HEK293 (cell line): ENCODE data around the gene SELENOF.
A peak's percentile ranks its signal among the peaks of the same experiment; 100 is the strongest.

Experiments
- OVOL3 ChIP-seq: fragments of 450-650 bp; formaldehyde crosslinking; IDR thresholded peaks from 2 replicates; pipeline ENCODE4 v1.5.1; 2016; ENCODE audit warnings: missing biosample characterization, missing genetic modification characterization
- TRIM28 ChIP-seq: IDR thresholded peaks from 2 replicates; pipeline ENCODE4 v1.6.1; 2011; ENCODE audit warnings: low read length, control low read depth, borderline replicate concordance
- ZBTB21 ChIP-seq: fragments of 450-650 bp; formaldehyde crosslinking; IDR thresholded peaks from 2 replicates; pipeline ENCODE4 v1.5.1; 2017; ENCODE audit warnings: missing biosample characterization, missing genetic modification characterization
- ZBTB48 ChIP-seq: fragments of 450-650 bp; formaldehyde crosslinking; IDR thresholded peaks from 2 replicates; pipeline ENCODE4 v1.5.1; 2016; ENCODE audit warnings: missing biosample characterization, missing genetic modification characterization
- ZEB2 ChIP-seq: fragments of 450-650 bp; formaldehyde crosslinking; IDR thresholded peaks from 2 replicates; pipeline ENCODE4 v1.5.1; 2016; ENCODE audit warnings: missing biosample characterization, missing genetic modification characterization
- ZIC2 ChIP-seq: fragments of 450-650 bp; formaldehyde crosslinking; IDR thresholded peaks from 2 replicates; pipeline ENCODE4 v1.5.1; 2016; ENCODE audit warnings: missing biosample characterization, missing genetic modification characterization
- ZNF112 ChIP-seq: fragments of 450-650 bp; formaldehyde crosslinking; IDR thresholded peaks from 2 replicates; pipeline ENCODE4 v1.5.0; 2017; ENCODE audit warnings: missing biosample characterization, missing genetic modification characterization
- ZNF2 ChIP-seq: fragments of 450-650 bp; formaldehyde crosslinking; IDR thresholded peaks from 2 replicates; pipeline ENCODE4 v1.5.1; 2016; ENCODE audit warnings: missing biosample characterization, missing genetic modification characterization
- ZNF311 ChIP-seq: fragments of 450-650 bp; formaldehyde crosslinking; IDR thresholded peaks from 2 replicates; pipeline ENCODE4 v1.5.1; 2017; ENCODE audit warnings: missing biosample characterization, missing genetic modification characterization, borderline replicate concordance
- ZNF394 ChIP-seq: fragments of 450-650 bp; formaldehyde crosslinking; IDR thresholded peaks from 2 replicates; pipeline ENCODE4 v1.5.1; 2016; ENCODE audit warnings: missing biosample characterization, missing genetic modification characterization, mild to moderate bottlenecking, moderate library complexity, borderline replicate concordance
- ZNF501 ChIP-seq: fragments of 450-650 bp; formaldehyde crosslinking; IDR thresholded peaks from 2 replicates; pipeline ENCODE4 v1.5.1; 2016; ENCODE audit warnings: missing biosample characterization, missing genetic modification characterization
- ZNF610 ChIP-seq: fragments of 450-650 bp; formaldehyde crosslinking; IDR thresholded peaks from 2 replicates; pipeline ENCODE4 v1.5.1; 2016; ENCODE audit warnings: missing biosample characterization, missing genetic modification characterization, borderline replicate concordance
- ZNF624 ChIP-seq: fragments of 450-650 bp; formaldehyde crosslinking; IDR thresholded peaks from 2 replicates; pipeline ENCODE4 v1.5.1; 2017; ENCODE audit warnings: missing biosample characterization, missing genetic modification characterization
- ZNF670 ChIP-seq: fragments of 450-650 bp; formaldehyde crosslinking; IDR thresholded peaks from 2 replicates; pipeline ENCODE4 v1.5.1; 2016; ENCODE audit warnings: missing biosample characterization, missing genetic modification characterization, low read depth
- ZNF677 ChIP-seq: fragments of 450-650 bp; IDR thresholded peaks from 2 replicates; pipeline ENCODE4 v1.5.0; 2018; ENCODE audit warnings: missing biosample characterization, mild to moderate bottlenecking, missing genetic modification characterization, moderate library complexity
- TF ChIP-seq, protein P1 (sequence below): fragments of 450-650 bp; formaldehyde crosslinking; IDR thresholded peaks from 2 replicates; pipeline ENCODE4 v1.5.1; 2016; ENCODE audit warnings: missing biosample characterization, missing genetic modification characterization
- TF ChIP-seq, protein P2 (sequence below): fragments of 450-650 bp; formaldehyde crosslinking; IDR thresholded peaks from 2 replicates; pipeline ENCODE4 v1.5.1; 2016; ENCODE audit warnings: missing biosample characterization, missing genetic modification characterization, borderline replicate concordance
- TF ChIP-seq, protein P3 (sequence below): fragments of 450-650 bp; formaldehyde crosslinking; IDR thresholded peaks from 2 replicates; pipeline ENCODE4 v1.5.1; 2016; ENCODE audit warnings: missing biosample characterization, missing genetic modification characterization
- TF ChIP-seq, protein P4 (sequence below): fragments of 450-650 bp; formaldehyde crosslinking; IDR thresholded peaks from 2 replicates; pipeline ENCODE4 v1.5.1; 2016; ENCODE audit warnings: missing biosample characterization, missing genetic modification characterization
- TF ChIP-seq, protein P5 (sequence below): fragments of 450-650 bp; formaldehyde crosslinking; IDR thresholded peaks from 2 replicates; pipeline ENCODE4 v1.5.1; 2016; ENCODE audit warnings: missing biosample characterization, missing genetic modification characterization
- TF ChIP-seq, protein P6 (sequence below): fragments of 450-650 bp; formaldehyde crosslinking; IDR thresholded peaks from 2 replicates; pipeline ENCODE4 v1.5.1; 2016; ENCODE audit warnings: missing biosample characterization, missing genetic modification characterization
- TF ChIP-seq, protein P7 (sequence below): fragments of 450-650 bp; formaldehyde crosslinking; IDR thresholded peaks from 2 replicates; pipeline ENCODE4 v1.5.1; 2017; ENCODE audit warnings: missing biosample characterization, missing genetic modification characterization
- TF ChIP-seq, protein P8 (sequence below): fragments of 450-650 bp; formaldehyde crosslinking; IDR thresholded peaks from 2 replicates; pipeline ENCODE4 v1.5.1; 2017; ENCODE audit warnings: missing biosample characterization, missing genetic modification characterization

SELENOF gene

DNA sequence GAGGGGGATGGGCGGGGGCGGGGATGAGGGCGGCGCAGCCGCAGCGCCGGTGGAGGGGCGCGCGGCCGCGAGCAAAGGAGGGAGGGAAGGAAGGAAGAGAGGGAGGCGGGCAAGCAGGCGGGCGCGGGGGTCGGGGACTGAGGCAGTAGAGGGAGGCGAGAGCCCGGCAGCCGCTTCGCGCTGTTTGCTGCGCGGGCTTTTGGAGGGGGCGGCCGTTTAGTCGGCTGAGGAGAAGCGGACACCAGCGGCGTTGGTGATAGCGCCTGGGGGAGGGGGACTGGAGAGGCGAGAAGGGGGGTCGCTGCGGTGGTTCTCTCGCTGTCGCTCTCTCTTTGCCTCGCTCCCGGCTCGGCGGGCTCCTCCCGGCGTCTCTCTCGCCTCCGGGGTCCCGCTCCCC lies 673 bp upstream of the SELENOF start, which contains the start of gene HS2ST1 (continued):
- TF ChIP-seq, protein P1, sequence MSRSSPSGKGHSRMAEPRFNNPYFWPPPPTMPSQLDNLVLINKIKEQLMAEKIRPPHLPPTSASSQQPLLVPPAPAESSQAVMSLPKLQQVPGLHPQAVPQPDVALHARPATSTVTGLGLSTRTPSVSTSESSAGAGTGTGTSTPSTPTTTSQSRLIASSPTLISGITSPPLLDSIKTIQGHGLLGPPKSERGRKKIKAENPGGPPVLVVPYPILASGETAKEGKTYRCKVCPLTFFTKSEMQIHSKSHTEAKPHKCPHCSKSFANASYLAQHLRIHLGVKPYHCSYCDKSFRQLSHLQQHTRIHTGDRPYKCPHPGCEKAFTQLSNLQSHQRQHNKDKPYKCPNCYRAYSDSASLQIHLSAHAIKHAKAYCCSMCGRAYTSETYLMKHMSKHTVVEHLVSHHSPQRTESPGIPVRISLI (tag by site-specific recombination) = no peak
- TF ChIP-seq, protein P2, sequence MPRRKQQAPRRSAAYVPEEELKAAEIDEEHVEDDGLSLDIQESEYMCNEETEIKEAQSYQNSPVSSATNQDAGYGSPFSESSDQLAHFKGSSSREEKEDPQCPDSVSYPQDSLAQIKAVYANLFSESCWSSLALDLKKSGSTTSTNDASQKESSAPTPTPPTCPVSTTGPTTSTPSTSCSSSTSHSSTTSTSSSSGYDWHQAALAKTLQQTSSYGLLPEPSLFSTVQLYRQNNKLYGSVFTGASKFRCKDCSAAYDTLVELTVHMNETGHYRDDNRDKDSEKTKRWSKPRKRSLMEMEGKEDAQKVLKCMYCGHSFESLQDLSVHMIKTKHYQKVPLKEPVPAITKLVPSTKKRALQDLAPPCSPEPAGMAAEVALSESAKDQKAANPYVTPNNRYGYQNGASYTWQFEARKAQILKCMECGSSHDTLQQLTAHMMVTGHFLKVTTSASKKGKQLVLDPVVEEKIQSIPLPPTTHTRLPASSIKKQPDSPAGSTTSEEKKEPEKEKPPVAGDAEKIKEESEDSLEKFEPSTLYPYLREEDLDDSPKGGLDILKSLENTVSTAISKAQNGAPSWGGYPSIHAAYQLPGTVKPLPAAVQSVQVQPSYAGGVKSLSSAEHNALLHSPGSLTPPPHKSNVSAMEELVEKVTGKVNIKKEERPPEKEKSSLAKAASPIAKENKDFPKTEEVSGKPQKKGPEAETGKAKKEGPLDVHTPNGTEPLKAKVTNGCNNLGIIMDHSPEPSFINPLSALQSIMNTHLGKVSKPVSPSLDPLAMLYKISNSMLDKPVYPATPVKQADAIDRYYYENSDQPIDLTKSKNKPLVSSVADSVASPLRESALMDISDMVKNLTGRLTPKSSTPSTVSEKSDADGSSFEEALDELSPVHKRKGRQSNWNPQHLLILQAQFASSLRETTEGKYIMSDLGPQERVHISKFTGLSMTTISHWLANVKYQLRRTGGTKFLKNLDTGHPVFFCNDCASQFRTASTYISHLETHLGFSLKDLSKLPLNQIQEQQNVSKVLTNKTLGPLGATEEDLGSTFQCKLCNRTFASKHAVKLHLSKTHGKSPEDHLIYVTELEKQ = no peak
- no peak for TF ChIP-seq ZNF112
- TF ChIP-seq ZEB2 (tag by site-specific recombination) = peak; percentile 18
- no peak for TF ChIP-seq ZNF624
- TF ChIP-seq, protein P3, sequence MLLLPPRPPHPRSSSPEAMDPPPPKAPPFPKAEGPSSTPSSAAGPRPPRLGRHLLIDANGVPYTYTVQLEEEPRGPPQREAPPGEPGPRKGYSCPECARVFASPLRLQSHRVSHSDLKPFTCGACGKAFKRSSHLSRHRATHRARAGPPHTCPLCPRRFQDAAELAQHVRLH = no peak
- TF ChIP-seq ZNF311 (tag by site-specific recombination) = no peak
- no peak for TF ChIP-seq ZBTB21
- peak; percentile 12; the same call in 1 of the 2 replicates for TF ChIP-seq ZBTB48
- no peak for TF ChIP-seq ZNF670 (tag by site-specific recombination)
- TF ChIP-seq ZIC2 (tag by site-specific recombination) = peak; percentile 60
- no peak for TF ChIP-seq TRIM28
- TF ChIP-seq, protein P4, sequence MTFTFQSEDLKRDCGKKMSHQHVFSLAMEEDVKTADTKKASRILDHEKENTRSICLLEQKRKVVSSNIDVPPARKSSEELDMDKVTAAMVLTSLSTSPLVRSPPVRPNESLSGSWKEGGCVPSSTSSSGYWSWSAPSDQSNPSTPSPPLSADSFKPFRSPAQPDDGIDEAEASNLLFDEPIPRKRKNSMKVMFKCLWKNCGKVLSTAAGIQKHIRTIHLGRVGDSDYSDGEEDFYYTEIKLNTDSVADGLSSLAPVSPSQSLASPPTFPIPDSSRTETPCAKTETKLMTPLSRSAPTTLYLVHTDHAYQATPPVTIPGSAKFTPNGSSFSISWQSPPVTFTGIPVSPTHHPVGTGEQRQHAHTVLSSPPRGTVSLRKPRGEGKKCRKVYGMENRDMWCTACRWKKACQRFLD (tag by site-specific recombination) = no peak
- no peak for TF ChIP-seq ZNF677 (tag by site-specific recombination)
- TF ChIP-seq, protein P5, sequence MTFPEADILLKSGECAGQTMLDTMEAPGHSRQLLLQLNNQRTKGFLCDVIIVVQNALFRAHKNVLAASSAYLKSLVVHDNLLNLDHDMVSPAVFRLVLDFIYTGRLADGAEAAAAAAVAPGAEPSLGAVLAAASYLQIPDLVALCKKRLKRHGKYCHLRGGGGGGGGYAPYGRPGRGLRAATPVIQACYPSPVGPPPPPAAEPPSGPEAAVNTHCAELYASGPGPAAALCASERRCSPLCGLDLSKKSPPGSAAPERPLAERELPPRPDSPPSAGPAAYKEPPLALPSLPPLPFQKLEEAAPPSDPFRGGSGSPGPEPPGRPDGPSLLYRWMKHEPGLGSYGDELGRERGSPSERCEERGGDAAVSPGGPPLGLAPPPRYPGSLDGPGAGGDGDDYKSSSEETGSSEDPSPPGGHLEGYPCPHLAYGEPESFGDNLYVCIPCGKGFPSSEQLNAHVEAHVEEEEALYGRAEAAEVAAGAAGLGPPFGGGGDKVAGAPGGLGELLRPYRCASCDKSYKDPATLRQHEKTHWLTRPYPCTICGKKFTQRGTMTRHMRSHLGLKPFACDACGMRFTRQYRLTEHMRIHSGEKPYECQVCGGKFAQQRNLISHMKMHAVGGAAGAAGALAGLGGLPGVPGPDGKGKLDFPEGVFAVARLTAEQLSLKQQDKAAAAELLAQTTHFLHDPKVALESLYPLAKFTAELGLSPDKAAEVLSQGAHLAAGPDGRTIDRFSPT (tag by site-specific recombination) = peak; percentile 54
- TF ChIP-seq, protein P6, sequence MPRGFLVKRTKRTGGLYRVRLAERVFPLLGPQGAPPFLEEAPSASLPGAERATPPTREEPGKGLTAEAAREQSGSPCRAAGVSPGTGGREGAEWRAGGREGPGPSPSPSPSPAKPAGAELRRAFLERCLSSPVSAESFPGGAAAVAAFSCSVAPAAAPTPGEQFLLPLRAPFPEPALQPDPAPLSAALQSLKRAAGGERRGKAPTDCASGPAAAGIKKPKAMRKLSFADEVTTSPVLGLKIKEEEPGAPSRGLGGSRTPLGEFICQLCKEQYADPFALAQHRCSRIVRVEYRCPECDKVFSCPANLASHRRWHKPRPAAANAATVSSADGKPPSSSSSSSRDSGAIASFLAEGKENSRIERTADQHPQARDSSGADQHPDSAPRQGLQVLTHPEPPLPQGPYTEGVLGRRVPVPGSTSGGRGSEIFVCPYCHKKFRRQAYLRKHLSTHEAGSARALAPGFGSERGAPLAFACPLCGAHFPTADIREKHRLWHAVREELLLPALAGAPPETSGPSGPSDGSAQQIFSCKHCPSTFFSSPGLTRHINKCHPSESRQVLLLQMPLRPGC (tag by site-specific recombination) = peak; percentile 52; the same call in 1 of the 2 replicates
- TF ChIP-seq, protein P7, sequence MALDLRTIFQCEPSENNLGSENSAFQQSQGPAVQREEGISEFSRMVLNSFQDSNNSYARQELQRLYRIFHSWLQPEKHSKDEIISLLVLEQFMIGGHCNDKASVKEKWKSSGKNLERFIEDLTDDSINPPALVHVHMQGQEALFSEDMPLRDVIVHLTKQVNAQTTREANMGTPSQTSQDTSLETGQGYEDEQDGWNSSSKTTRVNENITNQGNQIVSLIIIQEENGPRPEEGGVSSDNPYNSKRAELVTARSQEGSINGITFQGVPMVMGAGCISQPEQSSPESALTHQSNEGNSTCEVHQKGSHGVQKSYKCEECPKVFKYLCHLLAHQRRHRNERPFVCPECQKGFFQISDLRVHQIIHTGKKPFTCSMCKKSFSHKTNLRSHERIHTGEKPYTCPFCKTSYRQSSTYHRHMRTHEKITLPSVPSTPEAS (tag by site-specific recombination) = no peak
- no peak for TF ChIP-seq ZNF2
- TF ChIP-seq, protein P8, sequence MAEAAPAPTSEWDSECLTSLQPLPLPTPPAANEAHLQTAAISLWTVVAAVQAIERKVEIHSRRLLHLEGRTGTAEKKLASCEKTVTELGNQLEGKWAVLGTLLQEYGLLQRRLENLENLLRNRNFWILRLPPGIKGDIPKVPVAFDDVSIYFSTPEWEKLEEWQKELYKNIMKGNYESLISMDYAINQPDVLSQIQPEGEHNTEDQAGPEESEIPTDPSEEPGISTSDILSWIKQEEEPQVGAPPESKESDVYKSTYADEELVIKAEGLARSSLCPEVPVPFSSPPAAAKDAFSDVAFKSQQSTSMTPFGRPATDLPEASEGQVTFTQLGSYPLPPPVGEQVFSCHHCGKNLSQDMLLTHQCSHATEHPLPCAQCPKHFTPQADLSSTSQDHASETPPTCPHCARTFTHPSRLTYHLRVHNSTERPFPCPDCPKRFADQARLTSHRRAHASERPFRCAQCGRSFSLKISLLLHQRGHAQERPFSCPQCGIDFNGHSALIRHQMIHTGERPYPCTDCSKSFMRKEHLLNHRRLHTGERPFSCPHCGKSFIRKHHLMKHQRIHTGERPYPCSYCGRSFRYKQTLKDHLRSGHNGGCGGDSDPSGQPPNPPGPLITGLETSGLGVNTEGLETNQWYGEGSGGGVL (tag by site-specific recombination) = peak; percentile 98
- TF ChIP-seq OVOL3 (tag by site-specific recombination) = no peak
- TF ChIP-seq ZNF501 (tag by site-specific recombination) = peak; percentile 74
- peak; percentile 81 for TF ChIP-seq ZNF610
- TF ChIP-seq ZNF394 (tag by site-specific recombination) = no peak; the same call in 1 of the 2 replicates
